GM12878 (cell line): Measurements from ENCODE around the gene PPP1R14D. TPM values are rescaled to one million over a fixed set of nuclear protein-coding genes. Genes with fewer than 3 reads are reported as not detected.
"Not testable (repeated sequence)": the region's sequence is repeated elsewhere in the genome, so short reads cannot be mapped to it uniquely, and the experiment has no call there.

Experiments
- ATAC-seq: fragments of 200-7000 bp; cut with Tn5 transposase; 3 replicates; pipeline ENCODE4 v1.9.1; 2020; ENCODE audit warnings: mild to moderate bottlenecking, moderate library complexity
- BruUV-seq: library from RNA; stranded (reverse); fragments of 400-500 nt; replicated peaks from 2 replicates; lab custom pipeline; 2021; lab: Mats Ljungman, UMichigan
- CTCF ChIA-PET: fragments of 300-600 bp; sonication (Branson Sonifier 250); formaldehyde crosslinking; extraction: SDS; loops from one replicate; lab custom pipeline; 2021; ENCODE audit warnings: inconsistent platforms; lab: Yijun Ruan, JAX
- POLR2A ChIA-PET: fragments of 350-600 bp; formaldehyde crosslinking; extraction: SDS; loops from one replicate; lab custom pipeline; 2021; ENCODE audit warnings: inconsistent platforms; lab: Charles Lee
- RAD21 ChIA-PET: fragments of 300-600 bp; sonication (Branson Sonifier 250); formaldehyde crosslinking; loops from one replicate; lab custom pipeline; 2023; ENCODE audit warnings: antibody characterized with exemption; ENCODE audit not compliant: unreplicated experiment; lab: Charles Lee
- SMC1A ChIA-PET: fragments of 300-600 bp; sonication (Branson Sonifier 250); formaldehyde crosslinking; loops from one replicate; lab custom pipeline; 2023; ENCODE audit not compliant: unreplicated experiment, uncharacterized antibody; lab: Charles Lee
- DNase-seq: peaks from one replicate; pipeline ENCODE4 v3.0.0-alpha.2; 2011; ENCODE audit warnings: low read depth, low spot score
- FAIRE-seq: peaks from 3 replicates; lab custom pipeline; 2011; peaks lifted over from hg19 to GRCh38; lab: Jason Lieb, UNC
- H2AFZ ChIP-seq: 2 replicates; pipeline ENCODE4 v1.6.0; 2011; ENCODE audit warnings: low read depth, low read length, control low read depth; ENCODE audit not compliant: control insufficient read depth
- H3K27ac ChIP-seq: 2 replicates; pipeline ENCODE4 v1.5.1; 2011; ENCODE audit warnings: control low read depth; ENCODE audit not compliant: control insufficient read depth, insufficient read depth
- H3K27me3 ChIP-seq, 2 experiments: replicated peaks in 1 of 2; 2 replicates each; pipeline versions ENCODE4 v1.6.0 to v1.6.1; 2011; ENCODE audit warnings: low read length in 1 of 2; ENCODE audit not compliant: control insufficient read depth in 2 of 2, insufficient read depth in 2 of 2
- H3K36me3 ChIP-seq, 2 experiments: 2 replicates each; pipeline ENCODE4 v1.5.1; 2011; ENCODE audit warnings: low read length in 1 of 2; ENCODE audit not compliant: control insufficient read depth in 2 of 2, insufficient read depth in 2 of 2
- H3K4me1 ChIP-seq: 2 replicates; pipeline ENCODE4 v1.6.1; 2011; ENCODE audit warnings: mild to moderate bottlenecking, low read length, moderate library complexity, mixed read lengths; ENCODE audit not compliant: control insufficient read depth, insufficient read depth
- H3K4me2 ChIP-seq: 2 replicates; pipeline ENCODE4 v1.6.0; 2011; ENCODE audit warnings: control low read depth; ENCODE audit not compliant: control insufficient read depth, insufficient read depth
- H3K4me3 ChIP-seq: fragments of 200-600 bp; sonication (generic); 2 replicates; pipeline ENCODE4 v1.5.1; 2016
- H3K79me2 ChIP-seq: 2 replicates; pipeline ENCODE4 v1.6.0; 2011; ENCODE audit warnings: low read length; ENCODE audit not compliant: control insufficient read depth, insufficient read depth
- H3K9ac ChIP-seq: 2 replicates; pipeline ENCODE4 v1.8.0; 2011; ENCODE audit warnings: low read length, control low read depth, mixed read lengths; ENCODE audit not compliant: control insufficient read depth, insufficient read depth
- H3K9me3 ChIP-seq: replicated peaks from 3 replicates; pipeline ENCODE4 v1.5.1; 2011; ENCODE audit warnings: mild to moderate bottlenecking, low read length; ENCODE audit not compliant: control insufficient read depth, insufficient read depth
- H4K20me1 ChIP-seq: 2 replicates; pipeline ENCODE4 v1.6.0; 2011; ENCODE audit not compliant: control insufficient read depth, insufficient read depth
- TCF7 ChIP-seq: IDR thresholded peaks from 2 replicates; pipeline ENCODE4 v1.6.1; 2014; ENCODE audit warnings: antibody characterized with exemption, borderline replicate concordance
- WGBS: methylation state at CpG from one replicate; pipeline ENCODE4 v1.1.6; 2016; ENCODE audit warnings: low lambda C conversion rate; ENCODE audit not compliant: insufficient replicate concordance, insufficient coverage; ENCODE audit errors: missing lambda C conversion rate; 5-methylcytosine and 5-hydroxymethylcytosine counted together
- in situ Hi-C: fragments of 300-500 bp; cut with MboI; formaldehyde crosslinking; loops from 9 replicates; pipeline ENCODE4 v1.14.3; 2018; ENCODE audit warnings: mixed read lengths
- intact Hi-C: fragments of 100-400 bp; cut with micrococcal nuclease; formaldehyde crosslinking; loops from one replicate; pipeline ENCODE4 v1.14.2; 2022; ENCODE audit not compliant: unreplicated experiment
- polyA plus RNA-seq, 11 experiments: library from polyadenylated mRNA; depleted of rRNA in 4 of 11; unstranded in 6 of 11; stranded (reverse) in 5 of 11; fragments of >200 nt; fragmentation: Nextera tagmentation in 4 of 11; fragmentation: Illumina TruSeq in 1 of 11; extraction: Ambion mirVana in 4 of 11; extraction: Trizol in 1 of 11; gene quantifications; 1 replicate in 1 of 11; 2 replicates in 10 of 11; pipeline versions ENCODE4 v1.2.1 to v1.2.3, GENCODE V29; 2011 to 2016; ENCODE audit warnings: inconsistent platforms in 2 of 11, missing spikeins in 2 of 11, low read depth in 1 of 11
- total RNA-seq, 4 experiments: library from RNA; depleted of rRNA in 3 of 4; stranded (reverse); fragments of >200 nt in 3 of 4; fragmentation: Illumina TruSeq in 1 of 4; extraction: Trizol in 1 of 4; gene quantifications; 2 replicates each; pipeline versions ENCODE4 v1.2.1 to v1.2.3, GENCODE V29; 2013 to 2021
- TF ChIP-seq, protein P1 (sequence below): fragments of 450-650 bp; IDR thresholded peaks from 2 replicates; pipeline ENCODE4 v1.6.1; 2016; ENCODE audit warnings: mild to moderate bottlenecking, moderate library complexity, borderline replicate concordance
- TF ChIP-seq, protein P2 (sequence below): fragments of 450-650 bp; IDR thresholded peaks from 2 replicates; pipeline ENCODE4 v1.6.1; 2017; ENCODE audit warnings: mild to moderate bottlenecking, moderate library complexity

PPP1R14D gene
- total and polyA plus RNA-seq, 10 of the 15 experiments (the other 5 are each of a cell fraction or from before 2014, with no cell fraction given): 0.10 TPM; not detected in 9

- TF ChIP-seq, protein P1, sequence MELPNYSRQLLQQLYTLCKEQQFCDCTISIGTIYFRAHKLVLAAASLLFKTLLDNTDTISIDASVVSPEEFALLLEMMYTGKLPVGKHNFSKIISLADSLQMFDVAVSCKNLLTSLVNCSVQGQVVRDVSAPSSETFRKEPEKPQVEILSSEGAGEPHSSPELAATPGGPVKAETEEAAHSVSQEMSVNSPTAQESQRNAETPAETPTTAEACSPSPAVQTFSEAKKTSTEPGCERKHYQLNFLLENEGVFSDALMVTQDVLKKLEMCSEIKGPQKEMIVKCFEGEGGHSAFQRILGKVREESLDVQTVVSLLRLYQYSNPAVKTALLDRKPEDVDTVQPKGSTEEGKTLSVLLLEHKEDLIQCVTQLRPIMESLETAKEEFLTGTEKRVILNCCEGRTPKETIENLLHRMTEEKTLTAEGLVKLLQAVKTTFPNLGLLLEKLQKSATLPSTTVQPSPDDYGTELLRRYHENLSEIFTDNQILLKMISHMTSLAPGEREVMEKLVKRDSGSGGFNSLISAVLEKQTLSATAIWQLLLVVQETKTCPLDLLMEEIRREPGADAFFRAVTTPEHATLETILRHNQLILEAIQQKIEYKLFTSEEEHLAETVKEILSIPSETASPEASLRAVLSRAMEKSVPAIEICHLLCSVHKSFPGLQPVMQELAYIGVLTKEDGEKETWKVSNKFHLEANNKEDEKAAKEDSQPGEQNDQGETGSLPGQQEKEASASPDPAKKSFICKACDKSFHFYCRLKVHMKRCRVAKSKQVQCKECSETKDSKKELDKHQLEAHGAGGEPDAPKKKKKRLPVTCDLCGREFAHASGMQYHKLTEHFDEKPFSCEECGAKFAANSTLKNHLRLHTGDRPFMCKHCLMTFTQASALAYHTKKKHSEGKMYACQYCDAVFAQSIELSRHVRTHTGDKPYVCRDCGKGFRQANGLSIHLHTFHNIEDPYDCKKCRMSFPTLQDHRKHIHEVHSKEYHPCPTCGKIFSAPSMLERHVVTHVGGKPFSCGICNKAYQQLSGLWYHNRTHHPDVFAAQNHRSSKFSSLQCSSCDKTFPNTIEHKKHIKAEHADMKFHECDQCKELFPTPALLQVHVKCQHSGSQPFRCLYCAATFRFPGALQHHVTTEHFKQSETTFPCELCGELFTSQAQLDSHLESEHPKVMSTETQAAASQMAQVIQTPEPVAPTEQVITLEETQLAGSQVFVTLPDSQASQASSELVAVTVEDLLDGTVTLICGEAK: no peak
- TF ChIP-seq TCF7: no peak
- TF ChIP-seq, protein P2, sequence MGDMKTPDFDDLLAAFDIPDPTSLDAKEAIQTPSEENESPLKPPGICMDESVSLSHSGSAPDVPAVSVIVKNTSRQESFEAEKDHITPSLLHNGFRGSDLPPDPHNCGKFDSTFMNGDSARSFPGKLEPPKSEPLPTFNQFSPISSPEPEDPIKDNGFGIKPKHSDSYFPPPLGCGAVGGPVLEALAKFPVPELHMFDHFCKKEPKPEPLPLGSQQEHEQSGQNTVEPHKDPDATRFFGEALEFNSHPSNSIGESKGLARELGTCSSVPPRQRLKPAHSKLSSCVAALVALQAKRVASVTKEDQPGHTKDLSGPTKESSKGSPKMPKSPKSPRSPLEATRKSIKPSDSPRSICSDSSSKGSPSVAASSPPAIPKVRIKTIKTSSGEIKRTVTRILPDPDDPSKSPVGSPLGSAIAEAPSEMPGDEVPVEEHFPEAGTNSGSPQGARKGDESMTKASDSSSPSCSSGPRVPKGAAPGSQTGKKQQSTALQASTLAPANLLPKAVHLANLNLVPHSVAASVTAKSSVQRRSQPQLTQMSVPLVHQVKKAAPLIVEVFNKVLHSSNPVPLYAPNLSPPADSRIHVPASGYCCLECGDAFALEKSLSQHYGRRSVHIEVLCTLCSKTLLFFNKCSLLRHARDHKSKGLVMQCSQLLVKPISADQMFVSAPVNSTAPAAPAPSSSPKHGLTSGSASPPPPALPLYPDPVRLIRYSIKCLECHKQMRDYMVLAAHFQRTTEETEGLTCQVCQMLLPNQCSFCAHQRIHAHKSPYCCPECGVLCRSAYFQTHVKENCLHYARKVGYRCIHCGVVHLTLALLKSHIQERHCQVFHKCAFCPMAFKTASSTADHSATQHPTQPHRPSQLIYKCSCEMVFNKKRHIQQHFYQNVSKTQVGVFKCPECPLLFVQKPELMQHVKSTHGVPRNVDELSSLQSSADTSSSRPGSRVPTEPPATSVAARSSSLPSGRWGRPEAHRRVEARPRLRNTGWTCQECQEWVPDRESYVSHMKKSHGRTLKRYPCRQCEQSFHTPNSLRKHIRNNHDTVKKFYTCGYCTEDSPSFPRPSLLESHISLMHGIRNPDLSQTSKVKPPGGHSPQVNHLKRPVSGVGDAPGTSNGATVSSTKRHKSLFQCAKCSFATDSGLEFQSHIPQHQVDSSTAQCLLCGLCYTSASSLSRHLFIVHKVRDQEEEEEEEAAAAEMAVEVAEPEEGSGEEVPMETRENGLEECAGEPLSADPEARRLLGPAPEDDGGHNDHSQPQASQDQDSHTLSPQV: no peak
Measured at GRCh38 chr15:40863660-40864270, 35.3 kb upstream of the PPP1R14D start (continued).

DNA sequence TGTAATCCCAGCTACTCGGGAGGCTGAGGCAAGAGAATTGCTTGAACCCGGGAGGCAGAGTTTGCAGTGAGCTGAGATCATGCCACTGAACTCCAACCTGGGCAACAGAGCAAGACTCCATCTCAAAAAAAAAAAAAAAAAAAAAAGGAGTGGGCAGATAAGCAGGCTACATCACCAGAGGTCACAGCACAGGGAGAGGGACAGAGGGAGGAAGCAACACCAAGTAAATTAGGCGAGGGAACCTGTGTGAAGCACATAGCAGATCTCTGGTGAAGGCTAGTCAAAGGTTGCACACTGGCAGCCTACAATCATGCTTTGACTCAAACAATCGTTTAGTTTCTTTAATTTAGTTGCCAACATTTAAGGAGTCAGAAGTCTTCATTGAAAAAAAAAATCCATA lies 32.6 kb upstream of the PPP1R14D start:
- H3K4me2 ChIP-seq, H3K4me3 ChIP-seq, H4K20me1 ChIP-seq, RAD21 ChIA-PET, H2AFZ ChIP-seq, intact Hi-C loops, in situ Hi-C loops, FAIRE-seq, H3K79me2 ChIP-seq, H3K9ac ChIP-seq, BruUV-seq, H3K4me1 ChIP-seq, DNase-seq, H3K36me3 ChIP-seq, H3K27me3 ChIP-seq, ATAC-seq, H3K9me3 ChIP-seq, H3K27ac ChIP-seq: not testable (repeated sequence)
- ChIA-PET SMC1A (interaction anchor here (1.0 to 8.5 kb wide), 5 partner anchors 9 to 49 kb away, joined by 3 to 290 read pairs (median 5); partner anchors contain the start of genes RHOV and VPS18), CTCF (interaction anchor here (0.9 to 7.5 kb wide), 4 partner anchors 14 to 247 kb away, joined by 3 to 140 read pairs (median 4); partner anchors contain the start of gene SPINT1), POLR2A (interaction anchor here (0.7 to 1.7 kb wide), 4 partner anchors 20 to 235 kb away, joined by 4 to 8 read pairs (median 6); no protein-coding TSS in a partner anchor)
- WGBS: 53% methylated on average over 4 of the region's 4 CpGs
